Posterior vena cava (tissue), 2 donors: Measurements from ENCODE around the gene DEPP1. TPM values are rescaled to one million over a fixed set of nuclear protein-coding genes. Genes with fewer than 3 reads are reported as not detected.
"Not testable (repeated sequence)": the region's sequence is repeated elsewhere in the genome, so short reads cannot be mapped to it uniquely, and the experiment has no call there.

Source experiments
- DNase-seq: peaks from one replicate; pipeline ENCODE4 v3.0.0-alpha.2; 2020; ENCODE audit warnings: low spot score
- intact Hi-C, 2 donors: fragments of 100-400 bp; cut with DNase I; formaldehyde crosslinking; loops; one replicate each; pipeline versions ENCODE4 v1.14.1 to v1.14.2; 2022 to 2023
- long read RNA-seq, 2 donors: library from polyadenylated mRNA; unstranded; transcript quantifications; one replicate each; pipeline ENCODE4 v2.0.0, GENCODE V29; 2020 to 2021
- total RNA-seq, 2 donors: library from RNA; stranded (reverse); fragmentation: NEBNext Ultra II Directional; extraction: Animal tissue kit (Norgen Biotek cat#: 25700); gene quantifications; one replicate each; pipeline ENCODE4 v1.2.1, GENCODE V29; 2021
- donor health status: DM: yes; HTN: yes; CAD: no.
- donor health status: DM: yes; HTN: yes; CAD: no.

The DEPP1 gene
- total RNA-seq: 100 to 1,000 TPM in 1 of 2 donors, 10 to 100 TPM in 1; 58.8 to 105 TPM
- long read RNA-seq, donor 1, transcript DEPP1-201 (2 exons, 2,120 nt): major isoform, 32 of 49 reads
- long read RNA-seq, donor 1, partial matches to known transcripts: 0 of 49 reads
- long read RNA-seq, donor 1, other reads (novel, unspliced or antisense): 17 of 49 reads
- long read RNA-seq, donor 2, transcript DEPP1-201 (2 exons, 2,120 nt): major isoform, 157 of 181 reads
- long read RNA-seq, donor 2, partial matches to known transcripts: 0 of 181 reads
- long read RNA-seq, donor 2, other reads (novel, unspliced or antisense): 24 of 181 reads

- DNase-seq: peak; percentile 94
- intact Hi-C loops: loop anchor here in 1 of 2 donors (5.0 kb wide), 1 partner anchor 46 kb away; no protein-coding TSS in a partner anchor
Observed at GRCh38 chr10:44978570-44979280, at the start of gene DEPP1. Gene DEPP1 (minus strand): TSS chr10:44978809. CDS start chr10:44978030, 779 bp downstream.

GRCh38 chr10:45023426-45023825 is 44.8 kb upstream of the DEPP1 start:
- intact Hi-C loops: no loop called here

GRCh38 chr10:45015590-45015989 is 37.0 kb upstream of the DEPP1 start:
- intact Hi-C loops: no loop called here
- DNase-seq: no peak

More at GRCh38 chr10:45023426-45023825, 44.8 kb upstream of the DEPP1 start:
- DNase-seq: no peak

- not testable (repeated sequence) for DNase-seq
Observed at GRCh38 chr10:45014557-45014956, 35.9 kb upstream of the DEPP1 start.

GRCh38 chr10:45008524-45009161 is 30.0 kb upstream of the DEPP1 start:
- no peak for DNase-seq

More at GRCh38 chr10:45014557-45014956, 35.9 kb upstream of the DEPP1 start:
- intact Hi-C loops: not testable (repeated sequence)

GRCh38 chr10:45006276-45007030 is 27.8 kb upstream of the DEPP1 start:
- intact Hi-C loops: no loop called here
- DNase-seq: no peak

More at GRCh38 chr10:45008524-45009161, 30.0 kb upstream of the DEPP1 start:
- intact Hi-C loops: no loop called here

- intact Hi-C loops: no loop called here
- DNase-seq: no peak
Observed at GRCh38 chr10:45005284-45005683, 26.7 kb upstream of the DEPP1 start.

- no peak for DNase-seq
- intact Hi-C loops: no loop called here
Observed at GRCh38 chr10:45004661-45005060, 26.1 kb upstream of the DEPP1 start.

- intact Hi-C loops: no loop called here
- no peak for DNase-seq
Observed at GRCh38 chr10:45003432-45004000, 24.9 kb upstream of the DEPP1 start.

GRCh38 chr10:45001381-45002148 is 23.0 kb upstream of the DEPP1 start:
- intact Hi-C loops: no loop called here
- DNase-seq: peak; percentile 90

GRCh38 chr10:45000752-45001380 is 22.3 kb upstream of the DEPP1 start, which contains the start of gene ZNF22:
Gene ZNF22 (plus strand): TSS chr10:45000923. CDS start chr10:45003369, 2,446 bp downstream.
- DNase-seq: peak; percentile 91

GRCh38 chr10:45000138-45000751 is 21.6 kb upstream of the DEPP1 start:
- peak; percentile 96 for DNase-seq
- intact Hi-C loops: no loop called here

More at GRCh38 chr10:45000752-45001380, 22.3 kb upstream of the DEPP1 start, which contains the start of gene ZNF22:
- intact Hi-C loops: no loop called here

GRCh38 chr10:44998146-44998631 is 19.6 kb upstream of the DEPP1 start:
- intact Hi-C loops: no loop called here
- DNase-seq: peak; percentile 75

- intact Hi-C loops: no loop called here
- no peak for DNase-seq
Observed at GRCh38 chr10:44997105-44997748, 18.6 kb upstream of the DEPP1 start.

GRCh38 chr10:44995914-44996669 is 17.5 kb upstream of the DEPP1 start:
- DNase-seq: peak; percentile 90
- intact Hi-C loops: no loop called here

GRCh38 chr10:44995581-44995913 is 16.9 kb upstream of the DEPP1 start:
- DNase-seq: no peak
- intact Hi-C loops: no loop called here
